Measurements from ENCODE around the gene TMEM184C.
A peak's percentile ranks its signal among the peaks of the same experiment; 100 is the strongest.

TMEM184C gene

DNA sequence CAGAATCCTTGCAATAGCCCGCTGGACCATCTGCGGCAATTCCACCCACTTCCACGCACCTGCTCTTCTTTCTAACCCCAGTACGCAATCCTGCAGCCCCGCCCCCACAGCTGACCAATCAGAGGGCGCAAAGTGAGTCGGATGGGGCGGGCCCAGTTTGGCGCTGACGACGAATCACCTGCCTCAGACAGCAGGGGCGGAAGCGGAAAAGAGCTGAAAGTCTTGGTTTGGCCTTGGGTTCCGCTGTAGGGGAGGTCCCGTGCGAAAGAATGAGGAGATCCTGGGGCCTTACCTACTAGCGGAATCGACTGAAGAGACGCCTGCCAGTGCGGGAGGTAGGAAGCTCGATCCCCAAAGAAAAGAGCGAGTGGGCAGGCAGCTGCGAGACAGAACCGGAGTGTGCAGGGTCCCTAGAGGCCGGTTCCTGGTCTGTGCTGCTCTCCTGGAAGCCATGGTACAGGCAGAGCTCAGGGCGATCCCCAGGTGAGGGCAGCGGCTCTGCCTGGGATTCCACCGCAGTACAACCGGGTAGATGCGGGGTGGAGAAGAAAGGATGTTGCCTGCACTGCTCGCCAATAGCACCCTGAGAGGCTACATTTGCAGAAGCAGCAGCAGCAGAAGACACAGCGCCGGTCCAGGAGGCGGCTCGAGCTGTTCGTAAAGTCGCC is at the start of gene TMEM184C:
TMEM184C (plus strand) TSS at position 225 of the 668 bp plus-strand sequence. CDS start 560 bp downstream, outside the sequence.
- DNase-seq (ENCODE audit: low read depth in 2 of 2) = peak; percentile 96 to 97

DNA sequence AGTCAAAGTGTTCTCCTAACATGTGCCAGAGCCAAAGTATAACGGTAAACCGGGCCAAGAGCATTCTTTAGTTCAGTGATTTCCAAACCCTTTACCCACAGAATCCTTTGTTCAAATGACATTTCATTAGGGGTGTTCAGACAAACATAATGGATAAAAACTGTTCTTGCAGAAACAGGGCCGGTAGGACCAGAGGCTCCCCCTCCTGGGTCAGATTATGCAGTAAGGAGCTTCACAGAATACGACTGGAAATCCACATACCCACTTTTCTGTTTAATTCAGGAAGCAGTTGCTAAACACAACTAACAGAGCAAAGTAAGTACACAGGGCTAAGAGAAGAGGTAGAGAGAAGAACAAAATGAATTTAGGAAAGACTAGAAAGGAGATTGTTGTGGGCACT is 46.6 kb upstream of the TMEM184C start:
- DNase-seq (ENCODE audit: low read depth in 2 of 2) = no peak

GRCh38 chr4:147571036-147571770 is 46.0 kb upstream of the TMEM184C start:
- DNase-seq (ENCODE audit: low read depth in 2 of 2) = no peak

- DNase-seq (ENCODE audit: low read depth in 2 of 2) = no peak
Observed at GRCh38 chr4:147576084-147576483, 41.1 kb upstream of the TMEM184C start.

- DNase-seq (ENCODE audit: low read depth in 2 of 2) = no peak
Observed at GRCh38 chr4:147578051-147578476, 39.1 kb upstream of the TMEM184C start.

- DNase-seq (ENCODE audit: low read depth in 2 of 2) = no peak
Observed at GRCh38 chr4:147578593-147578992, 38.6 kb upstream of the TMEM184C start.

DNA sequence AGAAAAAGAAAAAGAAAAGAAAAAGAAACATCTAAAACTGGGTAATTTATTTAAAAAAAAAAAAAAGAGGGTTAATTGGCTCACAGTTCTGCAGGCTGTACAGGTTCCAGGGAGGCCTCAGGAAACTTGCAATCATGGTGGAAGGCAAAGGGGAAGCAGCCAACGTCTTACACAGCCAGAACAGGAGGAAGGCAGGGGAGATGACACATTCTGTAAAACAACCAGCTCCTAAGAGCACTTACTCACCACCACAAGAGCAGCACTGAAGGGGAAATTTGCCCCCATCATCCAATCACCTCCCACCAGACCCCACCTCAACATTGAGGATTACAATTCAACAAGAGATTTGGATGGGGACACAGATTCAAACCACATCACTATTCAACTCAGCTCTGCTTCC is 36.8 kb upstream of the TMEM184C start:
- DNase-seq (ENCODE audit: low read depth in 2 of 2) = no peak

- no peak for DNase-seq (ENCODE audit: low read depth in 2 of 2)
Observed at GRCh38 chr4:147581606-147582350, 35.4 kb upstream of the TMEM184C start.

DNA sequence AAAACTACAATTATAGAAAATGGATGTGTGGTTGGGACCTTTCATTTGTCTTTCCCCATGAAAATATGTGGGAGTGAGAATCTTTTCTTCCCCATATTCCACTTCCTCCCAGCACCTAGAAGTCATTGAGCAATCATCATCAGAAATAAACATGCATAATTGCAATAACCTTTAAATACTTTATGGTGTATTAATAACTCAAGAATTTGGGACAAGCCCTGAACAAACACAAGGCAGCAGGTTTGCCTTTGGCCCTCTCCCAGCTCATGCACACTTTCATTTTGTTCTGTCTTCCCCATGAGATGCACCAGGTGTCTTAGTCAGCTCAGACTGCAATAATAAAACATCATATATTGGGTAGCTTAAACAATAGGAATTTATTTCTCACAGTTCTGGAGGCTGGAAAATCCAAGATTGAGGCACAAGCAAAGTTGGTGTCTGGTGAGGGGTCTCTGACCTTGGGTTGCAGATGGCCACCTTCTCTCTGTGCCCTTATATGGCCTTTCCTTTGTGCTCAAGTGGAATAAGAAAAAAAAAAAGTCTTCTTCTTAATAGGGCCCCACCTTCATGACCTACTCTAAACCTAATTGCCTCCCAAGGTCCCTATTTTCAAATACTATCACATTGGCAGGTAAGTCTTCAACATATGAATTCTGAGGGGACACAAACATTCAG is 34.7 kb upstream of the TMEM184C start:
- no peak for DNase-seq (ENCODE audit: low read depth in 2 of 2)

DNA sequence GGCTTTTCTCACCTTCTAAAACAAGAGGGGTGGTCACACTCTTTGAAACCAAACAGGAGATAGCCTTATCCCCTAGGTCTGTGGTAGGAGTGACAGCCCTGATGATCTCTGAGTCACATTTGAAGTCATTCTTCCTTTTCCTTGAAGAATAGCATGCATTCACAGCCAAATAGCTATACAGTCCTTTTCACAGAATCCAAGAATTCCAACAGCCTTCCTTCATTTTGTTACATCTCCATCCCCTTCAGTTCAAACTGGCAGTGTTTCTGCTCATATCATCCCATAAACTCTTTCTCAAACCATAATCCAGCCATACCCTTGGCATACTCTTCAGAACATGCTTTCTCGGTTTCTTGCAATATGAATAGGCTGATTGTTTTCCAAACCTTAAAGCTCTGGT is 33.3 kb upstream of the TMEM184C start:
- DNase-seq (ENCODE audit: low read depth in 2 of 2) = no peak

DNA sequence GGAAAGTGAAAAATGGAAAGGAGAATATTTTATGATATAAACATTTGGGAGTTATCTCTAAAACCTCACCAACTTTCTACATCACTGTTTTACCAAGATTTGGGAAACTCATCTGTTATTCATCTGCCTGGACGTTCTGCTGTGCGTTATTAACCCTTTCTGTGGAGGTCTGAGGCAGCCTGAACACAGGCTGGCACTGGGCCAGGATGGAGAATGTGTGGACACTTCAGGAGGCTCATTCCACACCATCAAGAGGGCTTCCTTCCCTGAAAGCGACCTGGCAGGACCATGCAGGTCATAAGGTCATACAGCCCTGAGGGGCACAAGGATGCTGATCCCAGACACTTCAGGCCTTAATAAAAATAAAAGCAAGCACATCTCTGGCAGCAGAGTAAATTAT is 31.2 kb upstream of the TMEM184C start:
- no peak for DNase-seq (ENCODE audit: low read depth in 2 of 2)

DNA sequence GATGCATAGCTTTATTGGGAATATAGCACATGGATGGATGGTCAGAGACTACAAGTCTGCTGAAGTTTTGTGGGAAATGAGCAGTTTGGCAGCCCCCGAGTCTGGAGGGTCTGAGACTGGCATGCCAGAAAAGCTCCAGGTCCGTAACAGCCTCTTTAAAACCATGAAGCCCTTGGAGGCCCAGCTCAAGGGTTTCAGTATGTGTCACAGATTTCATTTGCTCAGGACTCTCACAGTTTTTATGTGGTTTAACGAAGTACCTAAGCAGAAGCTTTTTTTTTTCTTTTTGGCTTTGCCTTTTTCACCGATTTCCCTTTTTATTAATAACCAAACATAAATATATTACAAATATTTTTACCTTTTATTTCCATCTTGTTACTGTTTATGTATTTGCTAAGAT is 30.6 kb upstream of the TMEM184C start:
- no peak for DNase-seq (ENCODE audit: low read depth in 2 of 2)

- DNase-seq (ENCODE audit: low read depth in 2 of 2) = no peak
Observed at GRCh38 chr4:147587041-147587440, 30.2 kb upstream of the TMEM184C start.

- no peak for DNase-seq (ENCODE audit: low read depth in 2 of 2)
Observed at GRCh38 chr4:147589586-147589985, 27.6 kb upstream of the TMEM184C start.

- DNase-seq (ENCODE audit: low read depth in 2 of 2) = peak in 1 of 2 donors; percentile 12
Observed at GRCh38 chr4:147590249-147590920, 26.8 kb upstream of the TMEM184C start.

DNA sequence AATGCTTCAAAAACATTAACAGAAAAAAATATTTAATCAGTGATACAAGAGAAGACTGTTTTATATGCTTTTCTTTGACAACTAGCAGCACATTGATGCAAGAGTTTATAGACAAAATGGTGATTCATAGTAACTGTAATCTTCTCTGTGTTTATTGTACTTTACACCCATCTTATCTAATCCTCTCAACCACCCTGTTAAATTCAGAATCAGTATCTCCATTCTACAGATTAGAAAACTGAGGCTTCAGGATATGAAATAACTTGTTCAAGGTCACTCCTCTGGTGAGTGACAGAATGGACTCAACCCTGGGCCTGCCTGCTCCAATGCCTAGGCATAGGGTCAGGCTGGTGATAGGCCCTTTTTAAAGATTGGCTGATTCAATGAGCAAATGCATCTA is 26.1 kb upstream of the TMEM184C start:
- DNase-seq (ENCODE audit: low read depth in 2 of 2) = no peak

DNA sequence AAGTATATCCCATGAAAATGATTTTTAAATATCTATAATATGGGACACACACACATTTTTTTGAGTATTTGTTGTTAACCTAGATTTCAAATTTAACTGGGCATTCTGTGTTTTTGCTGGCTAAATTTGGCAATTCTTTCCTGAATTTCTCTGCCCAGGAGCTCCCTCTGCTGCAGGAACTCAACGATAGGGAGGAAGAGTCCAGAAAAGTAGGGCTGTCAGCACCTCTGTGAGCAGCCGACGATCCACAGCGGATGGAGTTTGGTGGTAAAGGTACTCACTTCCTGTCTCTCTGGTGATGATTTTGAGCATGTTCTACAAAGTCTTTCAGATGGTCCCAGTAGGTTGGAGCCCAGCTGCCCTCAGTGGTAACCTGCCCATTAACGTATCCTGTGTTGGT is 23.1 kb upstream of the TMEM184C start:
- no peak for DNase-seq (ENCODE audit: low read depth in 2 of 2)

DNA sequence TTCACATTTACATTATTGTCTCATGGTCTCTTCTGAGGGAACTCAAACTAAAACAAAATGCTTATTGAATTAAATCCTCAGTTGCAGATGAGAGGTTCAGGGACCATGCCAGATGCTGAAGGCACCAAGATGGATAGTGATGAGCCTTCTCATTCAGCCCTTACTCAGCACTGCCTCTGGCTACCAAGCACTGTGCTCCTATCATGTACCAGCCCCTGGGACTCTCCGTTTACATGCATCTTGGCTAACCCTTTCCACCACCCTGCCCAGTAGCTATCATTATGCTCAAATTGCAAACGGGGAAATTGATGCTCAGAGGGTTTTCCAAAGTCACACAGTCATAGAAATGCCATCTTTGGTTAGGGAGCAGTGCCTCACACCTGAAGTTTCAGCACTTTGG is 22.6 kb upstream of the TMEM184C start:
- DNase-seq (ENCODE audit: low read depth in 2 of 2) = no peak

DNA sequence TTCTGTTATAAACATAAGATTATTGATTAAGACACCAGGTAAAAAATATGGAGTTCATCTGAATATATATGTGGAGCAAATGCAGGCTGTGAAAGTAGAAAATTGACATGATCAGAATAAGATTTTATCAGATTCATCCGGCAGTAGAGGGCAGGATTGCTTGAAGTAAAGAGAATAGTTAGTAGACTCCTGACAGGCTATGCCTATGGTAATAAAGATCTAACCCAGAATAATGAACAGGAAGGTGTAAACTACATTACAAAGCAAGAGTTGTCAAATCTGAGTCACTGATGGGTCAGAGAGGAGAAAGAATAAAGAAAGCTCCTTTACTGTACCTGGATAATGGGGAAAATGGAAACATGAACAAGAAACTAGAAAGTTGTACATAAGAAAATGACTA is 20.8 kb upstream of the TMEM184C start:
- DNase-seq (ENCODE audit: low read depth in 2 of 2) = no peak

DNA sequence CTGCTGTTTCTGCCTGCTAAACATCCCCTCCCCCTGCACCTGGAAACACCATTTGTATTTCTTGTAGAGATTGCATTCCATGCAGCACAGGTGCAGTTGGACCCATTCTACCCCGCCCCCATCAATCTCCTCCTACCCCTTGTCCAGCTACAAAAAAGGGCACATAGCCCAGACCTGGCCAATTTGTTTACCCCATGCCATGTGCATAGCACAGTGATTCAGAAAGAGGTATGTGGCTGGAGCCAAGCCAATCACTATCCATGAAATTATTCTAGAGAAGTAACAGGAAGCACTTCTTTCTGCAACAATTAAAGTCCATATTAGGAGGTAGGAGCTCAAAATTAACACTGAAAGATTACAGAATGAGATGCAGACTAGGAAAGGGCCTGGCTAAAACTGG is 20.2 kb upstream of the TMEM184C start:
- DNase-seq (ENCODE audit: low read depth in 2 of 2) = no peak

DNA sequence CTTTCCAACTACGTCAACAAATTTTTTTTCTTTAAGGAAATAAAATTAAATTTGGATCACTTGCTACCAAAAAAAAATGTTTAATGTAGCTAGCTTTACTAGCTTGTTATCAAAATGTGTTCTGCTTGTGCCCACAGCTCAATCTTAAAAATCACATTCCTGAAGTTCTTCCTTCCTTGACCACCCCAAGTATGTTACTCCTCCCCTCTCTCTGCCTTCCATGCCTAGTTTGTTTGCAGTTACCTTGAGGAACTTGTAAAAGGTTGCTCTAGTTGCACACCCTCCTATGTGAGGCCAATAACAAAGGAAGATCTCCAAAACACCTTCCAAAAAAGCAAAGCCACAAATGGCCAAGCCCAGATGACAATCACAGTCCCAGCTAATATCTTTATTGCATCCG is 19.6 kb upstream of the TMEM184C start:
- no peak for DNase-seq (ENCODE audit: low read depth in 2 of 2)

- no peak for DNase-seq (ENCODE audit: low read depth in 2 of 2)
Observed at GRCh38 chr4:147599206-147599605, 18.0 kb upstream of the TMEM184C start.

All from stimulated activated CD8-positive, alpha-beta memory T cell treated with anti-CD3 and anti-CD28 coated beads, Interleukin-7, amount 100 ng/mL, for 1 hour (primary cell).